GM19467 (cell line): Measurements from ENCODE around the gene WWP2.
"Not testable (repeated sequence)": the region's sequence is repeated elsewhere in the genome, so short reads cannot be mapped to it uniquely, and the experiment has no call there.

Experiments used
- ATAC-seq: cut with Tn5 transposase; IDR thresholded peaks from one replicate; pipeline ENCODE4 v1.9.1; 2021; ENCODE audit warnings: mild to moderate bottlenecking, moderate library complexity; ENCODE audit not compliant: unreplicated experiment

The WWP2 gene

GRCh38 chr16:69972935-69973334 is 210.8 kb downstream of the WWP2 start:
- ATAC-seq = not testable (repeated sequence)

- not testable (repeated sequence) for ATAC-seq
Measured at GRCh38 chr16:69985196-69985595, 223.1 kb downstream of the WWP2 start.
